Fibroblast of lung (primary cell): ENCODE results near the gene MGAT3.

ENCODE experiments used
- CTCF ChIP-seq, 2 donors: IDR thresholded peaks in 1 of 2; conservative IDR thresholded peaks in 1 of 2; 1 replicate in 1 of 2; 2 replicates in 1 of 2; pipeline ENCODE4 v1.5.1; 2011 to 2012; ENCODE audit warnings: low read length in 2 of 2, control low read depth in 1 of 2, inconsistent platforms in 1 of 2, low read depth in 1 of 2, mild to moderate bottlenecking in 1 of 2
- EZH2 ChIP-seq: IDR thresholded peaks from 2 replicates; pipeline ENCODE4 v1.5.1; 2012; ENCODE audit warnings: low read length, control low read depth, mild to moderate bottlenecking; ENCODE audit errors: missing control alignments

DNA sequence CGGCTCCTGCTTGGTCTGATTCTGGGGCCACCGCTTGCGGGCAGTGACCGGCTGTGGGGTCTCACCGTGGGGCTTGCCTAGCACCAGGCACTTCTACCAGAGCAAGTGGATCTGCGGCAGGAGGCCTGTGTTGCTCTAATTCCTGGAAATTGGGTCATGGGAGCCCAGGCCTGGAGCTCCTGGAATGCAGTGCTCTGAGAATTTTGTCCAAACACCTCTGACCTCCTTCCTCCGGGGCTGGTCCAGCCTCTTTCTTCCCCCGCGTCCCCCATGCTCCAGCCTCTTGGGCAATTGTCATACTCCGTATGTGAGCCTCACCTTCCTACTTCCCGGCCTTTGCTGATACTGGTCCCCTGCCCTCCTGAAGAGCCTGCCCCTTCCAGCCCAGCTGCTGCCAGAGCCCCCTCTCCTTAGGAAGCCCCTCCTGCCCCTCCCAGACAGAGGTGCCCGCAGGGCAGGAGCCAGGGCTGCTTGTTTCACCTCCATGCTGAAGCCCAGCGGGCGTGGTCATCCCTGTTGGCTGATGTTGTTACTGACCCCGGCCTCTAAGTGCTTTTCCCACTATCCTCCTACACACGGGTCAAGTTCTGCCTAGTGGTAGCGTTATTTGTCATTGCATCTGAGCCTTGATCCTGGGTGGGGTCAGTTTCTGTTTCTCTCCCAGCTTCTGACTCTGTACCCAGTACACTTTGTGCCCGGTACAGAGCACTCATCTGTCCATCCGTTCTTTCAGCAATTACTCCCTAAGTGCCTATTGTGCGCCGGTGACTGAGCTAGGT lies 9.6 kb downstream of the MGAT3 start:
- no peak for TF ChIP-seq CTCF (conservative IDR thresholded peaks at IDR 0.05 in 1 of 2, IDR thresholded peaks at IDR 0.05 in 1 of 2; ENCODE audit: low read depth in 1 of 2, low read length in 2 of 2)
- TF ChIP-seq EZH2: no peak
